OCI-LY7 (cell line): Measurements from ENCODE around the gene FPR1. TPM values are rescaled to one million over a fixed set of nuclear protein-coding genes. Genes with fewer than 3 reads are reported as not detected.

ENCODE experiments used
- BruUV-seq: library from RNA; stranded (reverse); fragments of 400-500 nt; replicated peaks from 2 replicates; lab custom pipeline; 2021; lab: Mats Ljungman, UMichigan
- CTCF ChIA-PET: fragments of 300-600 bp; sonication (Branson Sonifier 250); formaldehyde crosslinking; loops from one replicate; lab custom pipeline; 2022; ENCODE audit warnings: antibody characterized with exemption; ENCODE audit not compliant: unreplicated experiment; lab: Charles Lee
- POLR2A ChIA-PET: fragments of 300-600 bp; sonication (Branson Sonifier 250); formaldehyde crosslinking; loops from one replicate; lab custom pipeline; 2022; ENCODE audit warnings: antibody characterized with exemption; lab: Charles Lee
- DNase-seq: peaks from one replicate; pipeline ENCODE4 v3.0.0-alpha.2; 2015; ENCODE audit warnings: low spot score
- H2AFZ ChIP-seq: fragments of 200-600 bp; sonication (generic), shearing (Covaris generic); 2 replicates; pipeline ENCODE4 v1.6.1; 2014; ENCODE audit warnings: mild to moderate bottlenecking, antibody characterized with exemption, low read length, moderate library complexity
- H3K27ac ChIP-seq: fragments of 200-600 bp; sonication (generic); 2 replicates; pipeline ENCODE4 v1.5.1; 2014; ENCODE audit warnings: mixed run types, low read depth, mild to moderate bottlenecking, moderate library complexity, low read length, inconsistent platforms; ENCODE audit not compliant: poor library complexity, severe bottlenecking
- H3K36me3 ChIP-seq: fragments of 200-600 bp; sonication (generic); 2 replicates; pipeline ENCODE4 v1.6.1; 2014; ENCODE audit warnings: mild to moderate bottlenecking, antibody characterized with exemption, low read length, moderate library complexity, mixed read lengths; ENCODE audit not compliant: insufficient read depth
- H3K4me1 ChIP-seq: fragments of 200-600 bp; sonication (generic); 2 replicates; pipeline ENCODE4 v1.5.1; 2014; ENCODE audit warnings: mild to moderate bottlenecking, low read length; ENCODE audit not compliant: insufficient read depth, poor library complexity, severe bottlenecking
- H3K4me2 ChIP-seq: fragments of 200-600 bp; sonication (generic); 2 replicates; pipeline ENCODE4 v1.6.1; 2014; ENCODE audit warnings: mild to moderate bottlenecking, low read length
- H3K4me3 ChIP-seq: fragments of 200-600 bp; sonication (generic); 2 replicates; pipeline ENCODE4 v1.5.1; 2014; ENCODE audit warnings: mild to moderate bottlenecking, low read depth, low read length; ENCODE audit not compliant: poor library complexity, severe bottlenecking
- H3K79me2 ChIP-seq: fragments of 200-600 bp; sonication (generic); 2 replicates; pipeline ENCODE4 v1.6.1; 2016; ENCODE audit warnings: low read depth, mild to moderate bottlenecking, low read length, moderate library complexity, mixed read lengths; ENCODE audit not compliant: insufficient read depth
- H3K9me2 ChIP-seq: fragments of 200-600 bp; sonication (generic); 2 replicates; pipeline ENCODE4 v1.6.1; 2016; ENCODE audit warnings: mild to moderate bottlenecking, low read length, mixed read lengths; ENCODE audit not compliant: insufficient read depth
- H3K9me3 ChIP-seq: fragments of 200-600 bp; sonication (generic); 2 replicates; pipeline ENCODE4 v1.6.1; 2014; ENCODE audit warnings: mild to moderate bottlenecking, mixed run types, low read length, mixed read lengths
- H4K20me1 ChIP-seq: fragments of 200-600 bp; sonication (generic); 2 replicates; pipeline ENCODE4 v1.6.1; 2014; ENCODE audit warnings: mild to moderate bottlenecking, antibody characterized with exemption, low read length, moderate library complexity, mixed read lengths; ENCODE audit not compliant: insufficient read depth
- EZH2phosphoT487 ChIP-seq: fragments of 200-600 bp; sonication (generic); IDR thresholded peaks from 2 replicates; pipeline ENCODE4 v1.6.1; 2018; ENCODE audit warnings: low read depth, borderline replicate concordance, mild to moderate bottlenecking, mixed run types, antibody characterized with exemption, low read length, moderate library complexity, mixed read lengths
- intact Hi-C: fragments of 100-400 bp; cut with micrococcal nuclease; formaldehyde crosslinking; loops from one replicate; pipeline ENCODE4 v1.10.0; 2022; ENCODE audit not compliant: unreplicated experiment
- total RNA-seq, 2 experiments: library from RNA; depleted of rRNA in 1 of 2; stranded (reverse); fragments of >200 nt in 1 of 2; shearing (Covaris generic) in 1 of 2; gene quantifications; 2 replicates each; pipeline ENCODE4 v1.2.3, GENCODE V29; 2014 to 2022
- TF ChIP-seq, protein P1 (sequence below): fragments of 200-600 bp; sonication (generic); conservative IDR thresholded peaks from 2 replicates; pipeline ENCODE4 v1.5.1; 2014; ENCODE audit warnings: mild to moderate bottlenecking, antibody characterized with exemption, low read length, moderate library complexity, mixed read lengths

Gene FPR1
- total RNA-seq, 2 experiments from 2014 or later = not detected

- intact Hi-C loops = no loop called here
- no peak overlapping the region for H2AFZ ChIP-seq
- POLR2A ChIA-PET = no interaction called here
- H3K27ac ChIP-seq = no peak overlapping the region
- no peak overlapping the region for H3K4me2 ChIP-seq
- H3K4me3 ChIP-seq = no peak overlapping the region
- no peak for DNase-seq
- peaks cover 15% of the 10 kb centered on the region for H3K4me1 ChIP-seq
- no peaks in the 10 kb centered on the region for H3K9me2 ChIP-seq
- H4K20me1 ChIP-seq = no peaks in the 10 kb centered on the region
- BruUV-seq = no TSS peak
- CTCF ChIA-PET = no interaction called here
- H3K36me3 ChIP-seq = no peaks in the 10 kb centered on the region
- H3K9me3 ChIP-seq = no peaks in the 10 kb centered on the region
- TF ChIP-seq, protein P1, sequence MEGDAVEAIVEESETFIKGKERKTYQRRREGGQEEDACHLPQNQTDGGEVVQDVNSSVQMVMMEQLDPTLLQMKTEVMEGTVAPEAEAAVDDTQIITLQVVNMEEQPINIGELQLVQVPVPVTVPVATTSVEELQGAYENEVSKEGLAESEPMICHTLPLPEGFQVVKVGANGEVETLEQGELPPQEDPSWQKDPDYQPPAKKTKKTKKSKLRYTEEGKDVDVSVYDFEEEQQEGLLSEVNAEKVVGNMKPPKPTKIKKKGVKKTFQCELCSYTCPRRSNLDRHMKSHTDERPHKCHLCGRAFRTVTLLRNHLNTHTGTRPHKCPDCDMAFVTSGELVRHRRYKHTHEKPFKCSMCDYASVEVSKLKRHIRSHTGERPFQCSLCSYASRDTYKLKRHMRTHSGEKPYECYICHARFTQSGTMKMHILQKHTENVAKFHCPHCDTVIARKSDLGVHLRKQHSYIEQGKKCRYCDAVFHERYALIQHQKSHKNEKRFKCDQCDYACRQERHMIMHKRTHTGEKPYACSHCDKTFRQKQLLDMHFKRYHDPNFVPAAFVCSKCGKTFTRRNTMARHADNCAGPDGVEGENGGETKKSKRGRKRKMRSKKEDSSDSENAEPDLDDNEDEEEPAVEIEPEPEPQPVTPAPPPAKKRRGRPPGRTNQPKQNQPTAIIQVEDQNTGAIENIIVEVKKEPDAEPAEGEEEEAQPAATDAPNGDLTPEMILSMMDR = no peak
- TF ChIP-seq EZH2phosphoT487 = no peak
- H3K79me2 ChIP-seq = no peaks in the 10 kb centered on the region
Observed at GRCh38 chr19:51749979-51750378, 1.7 kb downstream of the FPR1 start.

GRCh38 chr19:51746731-51747130 lies 4.9 kb downstream of the FPR1 start:
- no peak overlapping the region for H3K4me2 ChIP-seq

DNA sequence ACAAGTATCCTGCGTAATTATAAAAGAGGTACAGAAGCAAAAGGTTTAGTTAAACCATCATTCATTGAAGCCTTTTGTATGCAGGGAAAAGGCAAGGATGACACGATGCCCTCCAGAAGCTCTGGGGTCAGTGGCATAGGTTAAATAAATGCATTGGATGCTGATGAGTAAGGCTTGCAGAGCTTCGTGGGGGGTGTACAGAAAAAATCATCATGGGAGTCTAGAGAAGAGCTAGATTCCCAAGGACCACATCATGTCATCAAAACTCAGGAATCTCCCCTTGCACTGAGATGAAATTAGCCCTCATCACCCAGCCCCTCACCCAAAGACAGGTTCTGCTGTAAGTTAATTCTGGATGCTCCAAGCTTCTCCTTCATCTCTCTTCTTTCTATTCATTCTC lies 8.3 kb downstream of the FPR1 start:
- H2AFZ ChIP-seq = no peak overlapping the region
- intact Hi-C loops = no loop called here
- no peaks in the 10 kb centered on the region for H3K9me3 ChIP-seq
- H4K20me1 ChIP-seq = no peaks in the 10 kb centered on the region
- H3K4me2 ChIP-seq = no peak overlapping the region
- no peak for TF ChIP-seq EZH2phosphoT487
- TF ChIP-seq, protein P1 = no peak
- H3K4me1 ChIP-seq = no peaks in the 10 kb centered on the region
- DNase-seq = no peak
- H3K4me3 ChIP-seq = no peak overlapping the region
- no peaks in the 10 kb centered on the region for H3K36me3 ChIP-seq
- H3K9me2 ChIP-seq = no peaks in the 10 kb centered on the region
- no peak overlapping the region for H3K27ac ChIP-seq
- POLR2A ChIA-PET = no interaction called here
- CTCF ChIA-PET = no interaction called here
- BruUV-seq = no TSS peak
- no peaks in the 10 kb centered on the region for H3K79me2 ChIP-seq

More at GRCh38 chr19:51746731-51747130, 4.9 kb downstream of the FPR1 start:
- Histone ChIP-seq H2AFZ (no peak overlapping the region), H3K9me3 (no peaks in the 10 kb centered on the region), H3K79me2 (no peaks in the 10 kb centered on the region), H3K4me1 (peaks cover 7% of the 10 kb centered on the region), H3K9me2 (no peaks in the 10 kb centered on the region), H3K27ac (no peak overlapping the region), H3K4me3 (no peak overlapping the region), H3K36me3 (no peaks in the 10 kb centered on the region), H4K20me1 (no peaks in the 10 kb centered on the region)
- DNase-seq = no peak
- intact Hi-C loops = no loop called here
- ChIA-PET POLR2A (no interaction called here), CTCF (no interaction called here)
- TF ChIP-seq, protein P1 = no peak
- no peak for TF ChIP-seq EZH2phosphoT487
- BruUV-seq = no TSS peak
